T-cell (primary cell): ENCODE measurements around the gene NAPSA. TPM values are rescaled to one million over a fixed set of nuclear protein-coding genes. Genes with fewer than 3 reads are reported as not detected.

Source experiments
- ATAC-seq, 4 experiments: fragments of 200-7000 bp in 3 of 4; fragments of 150-1000 bp in 1 of 4; cut with Tn5 transposase; replicated peaks in 1 of 4; 1 replicate in 3 of 4; 2 replicates in 1 of 4; pipeline ENCODE4 v1.10.0; 2021; ENCODE audit warnings: moderate library complexity in 3 of 4, mild to moderate bottlenecking in 2 of 4, moderate number of reproducible peaks in 1 of 4
- CTCF ChIA-PET, 2 donors: fragments of 300-600 bp; sonication (Branson Sonifier 250); formaldehyde crosslinking; loops; one replicate each; lab custom pipeline; 2022; ENCODE audit warnings: antibody characterized with exemption in 2 of 2; lab: Charles Lee
- POLR2A ChIA-PET, 2 donors: fragments of 300-600 bp; sonication (Branson Sonifier 250); formaldehyde crosslinking; loops; one replicate each; lab custom pipeline; 2022; ENCODE audit warnings: antibody characterized with exemption in 2 of 2; lab: Charles Lee
- DNase-seq, 35 experiments: peaks; one replicate each; pipeline versions ENCODE4 v3.0.0 to v3.0.0-alpha.2; 2013 to 2023
- H3K27ac ChIP-seq: one replicate; pipeline ENCODE4 v1.5.1; 2013; ENCODE audit warnings: low read length
- H3K27me3 ChIP-seq, 2 experiments: replicated peaks in 1 of 2; 1 replicate in 1 of 2; 2 replicates in 1 of 2; pipeline versions ENCODE4 v1.6.1 to v1.7.0; 2013; ENCODE audit warnings: low read length in 1 of 2, mixed read lengths in 1 of 2; ENCODE audit not compliant: control insufficient read depth in 2 of 2, insufficient read depth in 2 of 2; ENCODE audit errors: extremely low read depth in 1 of 2
- H3K36me3 ChIP-seq, 2 donors: 1 replicate in 1 of 2; 2 replicates in 1 of 2; pipeline versions ENCODE4 v1.6.1 to v1.7.0; 2013; ENCODE audit warnings: low read length in 1 of 2; ENCODE audit not compliant: control insufficient read depth in 2 of 2, insufficient read depth in 1 of 2; ENCODE audit errors: extremely low read depth in 1 of 2
- H3K4me1 ChIP-seq, 2 experiments: 1 replicate in 1 of 2; 2 replicates in 1 of 2; pipeline versions ENCODE4 v1.6.1 to v1.7.0; 2013; ENCODE audit warnings: low read length in 2 of 2, mixed read lengths in 1 of 2; ENCODE audit not compliant: insufficient read depth in 2 of 2, control insufficient read depth in 1 of 2; ENCODE audit errors: extremely low read depth in 1 of 2
- H3K4me3 ChIP-seq, 2 donors: 1 replicate in 1 of 2; 2 replicates in 1 of 2; pipeline versions ENCODE4 v1.5.1 to v1.7.0; 2013; ENCODE audit warnings: mild to moderate bottlenecking in 2 of 2, low read length in 1 of 2, moderate library complexity in 1 of 2; ENCODE audit not compliant: control insufficient read depth in 1 of 2; ENCODE audit errors: extremely low read depth in 1 of 2
- H3K9me3 ChIP-seq: 2 replicates; pipeline ENCODE4 v1.7.0; 2013
- H3K27ac Mint-ChIP-seq, 2 donors: one replicate each; pipeline ENCODE4 v1.8.0; 2020 to 2021; ENCODE audit warnings: mild to moderate bottlenecking in 2 of 2, mixed read lengths in 2 of 2
- H3K27me3 Mint-ChIP-seq, 2 donors: one replicate each; pipeline ENCODE4 v1.8.0; 2021 to 2022; ENCODE audit warnings: mixed read lengths in 2 of 2
- H3K36me3 Mint-ChIP-seq: one replicate; pipeline ENCODE4 v1.8.0; 2021; ENCODE audit warnings: mixed read lengths
- H3K4me1 Mint-ChIP-seq, 3 donors: one replicate each; pipeline ENCODE4 v1.8.0; 2020 to 2022; ENCODE audit warnings: mixed read lengths in 3 of 3, mild to moderate bottlenecking in 1 of 3
- H3K4me3 Mint-ChIP-seq, 3 donors: one replicate each; pipeline ENCODE4 v1.8.0; 2020 to 2022; ENCODE audit warnings: mild to moderate bottlenecking in 3 of 3, mixed read lengths in 3 of 3, moderate library complexity in 3 of 3
- H3K9me3 Mint-ChIP-seq, 3 donors: one replicate each; pipeline ENCODE4 v1.8.0; 2020 to 2022; ENCODE audit warnings: mixed read lengths in 3 of 3
- WGBS: methylation state at CpG from one replicate; pipeline ENCODE4 v1.1.5; 2013; ENCODE audit warnings: missing lambda C conversion rate; ENCODE audit not compliant: insufficient coverage; 5-methylcytosine and 5-hydroxymethylcytosine counted together
- total RNA-seq, 35 experiments: library from RNA in 6 of 35; stranded (reverse) in 6 of 35; fragments of 120-200 nt in 1 of 35; gene quantifications; one replicate each; pipeline versions ENCODE4 v1.2.1 to v1.2.4 and lab custom pipeline; 2013 to 2026

The NAPSA gene
- total RNA-seq, 5 donors from 2014 or later (not counting 1 experiment from before 2014, with no cell fraction given), result 2.6 to 7.1 (median 3.0) TPM

DNA sequence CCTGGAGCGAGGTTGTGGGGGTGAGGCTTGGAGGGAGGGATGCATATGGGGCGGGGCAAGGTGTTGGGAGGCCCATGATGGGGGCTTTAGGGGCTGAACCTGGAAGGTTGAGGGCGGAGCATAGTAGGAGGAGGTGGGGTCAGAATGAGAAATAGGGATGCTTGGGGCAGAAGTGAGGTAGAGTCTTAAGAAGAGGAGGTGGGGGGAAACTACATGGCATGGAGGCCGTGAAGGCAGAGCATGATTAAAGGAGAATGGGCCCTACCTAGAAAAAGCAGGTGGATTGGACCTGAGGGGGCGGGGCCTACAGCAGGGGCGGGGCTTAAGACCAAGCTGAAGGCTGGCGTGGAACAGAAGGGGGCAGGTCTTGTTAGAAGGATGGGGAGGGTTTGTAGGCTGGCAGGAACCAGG is 11.6 kb upstream of the NAPSA start:
- POLR2A ChIA-PET, result no interaction called here
- no peak overlapping the region for H3K4me3 ChIP-seq
- DNase-seq (peak in 34 of 35 experiments; percentile 30 to 71 (median 58)), ATAC-seq (peak in 3 of 4 experiments; percentile 4 to 28 (median 9))
- Mint-ChIP-seq H3K36me3 (peaks cover 26% of the 10 kb centered on the region), H3K9me3 (no peaks in the 10 kb centered on the region), H3K27ac (peak overlapping the region; percentile 59 to 82), H3K4me3 (peak overlapping the region; percentile 76 to 100 (median 91)), H3K4me1 (peaks cover 16 to 32% (median 25%) of the 10 kb centered on the region in 3 donors), H3K27me3 (no peaks in the 10 kb centered on the region)
- peak overlapping the region; percentile 70 for H3K27ac ChIP-seq
- WGBS, result 64% methylated on average over 3 of the region's 7 CpGs
- peaks cover 0 to 24% of the 10 kb centered on the region in 2 experiments for H3K4me1 ChIP-seq
- H3K27me3 ChIP-seq, result no peaks in the 10 kb centered on the region
- no peaks in the 10 kb centered on the region for H3K9me3 ChIP-seq
- peaks cover 10 to 48% of the 10 kb centered on the region in 2 donors for H3K36me3 ChIP-seq
- CTCF ChIA-PET, result no interaction called here

GRCh38 chr19:50376166-50377050 is 11.0 kb upstream of the NAPSA start, which contains the start of gene NR1H2:
NR1H2 (plus strand) TSS chr19:50376457; CDS start chr19:50377606, 1,149 bp downstream.
- peak within 1 kb of the TSS; percentile 78 to 80 for H3K4me3 ChIP-seq

DNA sequence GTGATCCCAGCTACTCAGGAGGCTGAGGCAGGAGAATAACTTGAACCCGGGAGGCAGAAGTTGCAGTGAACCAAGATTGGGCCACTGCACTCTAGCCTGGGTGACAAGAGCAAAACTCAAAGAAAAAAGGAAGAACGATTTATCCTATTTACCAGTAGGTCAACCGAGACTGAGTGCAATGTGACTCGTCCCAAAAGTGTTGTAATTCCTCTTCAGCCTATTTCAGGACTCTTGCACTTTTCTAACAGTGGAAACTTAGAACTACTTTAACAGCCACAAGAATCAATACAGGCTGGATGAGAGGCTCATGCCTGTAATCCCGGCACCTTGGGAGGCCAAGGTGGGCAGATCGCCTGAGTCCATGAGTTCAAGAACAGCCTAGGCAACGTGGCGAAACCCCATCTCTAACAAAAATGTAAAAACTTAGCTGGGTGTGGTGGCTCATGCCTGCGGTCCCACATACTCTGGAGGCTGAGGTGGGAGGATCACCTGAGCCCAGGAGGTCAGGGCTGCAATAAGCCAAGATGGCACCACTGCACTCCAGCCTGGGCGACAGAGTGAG is 6.6 kb upstream of the NAPSA start:
- no peak overlapping the region for H3K27ac Mint-ChIP-seq
- no peaks in the 10 kb centered on the region for H3K9me3 Mint-ChIP-seq
- ChIA-PET POLR2A (no interaction called here), CTCF (no interaction called here)
- H3K4me1 Mint-ChIP-seq, result peaks cover 22 to 28% (median 23%) of the 10 kb centered on the region in 3 donors
- Histone ChIP-seq H3K27me3 (no peaks in the 10 kb centered on the region), H3K4me1 (peaks cover 0 to 27% of the 10 kb centered on the region in 2 experiments), H3K27ac (no peak overlapping the region), H3K4me3 (no peak overlapping the region), H3K9me3 (no peaks in the 10 kb centered on the region), H3K36me3 (no peaks in the 10 kb centered on the region)
- no peaks in the 10 kb centered on the region for H3K36me3 Mint-ChIP-seq
- no peak overlapping the region for H3K4me3 Mint-ChIP-seq
- no peak for ATAC-seq
- DNase-seq, result no peak
- 100% methylated on average over 2 of the region's 10 CpGs for WGBS
- no peaks in the 10 kb centered on the region for H3K27me3 Mint-ChIP-seq

More at GRCh38 chr19:50376166-50377050, 11.0 kb upstream of the NAPSA start, which contains the start of gene NR1H2:
- peaks cover 24% of the 10 kb centered on the region for H3K36me3 Mint-ChIP-seq
- DNase-seq (peak; percentile 90 to 98 (median 94)), ATAC-seq (peak; percentile 87 to 89 (median 89))
- H3K4me3 Mint-ChIP-seq, result peak within 1 kb of the TSS; percentile 91 to 100 (median 91)
- WGBS, result 0% methylated on average over 47 of the region's 67 CpGs
- no peaks in the 10 kb centered on the region for H3K9me3 Mint-ChIP-seq
- Histone ChIP-seq H3K9me3 (no peaks in the 10 kb centered on the region), H3K27me3 (no peaks in the 10 kb centered on the region), H3K4me1 (peaks cover 0 to 24% of the 10 kb centered on the region in 2 experiments), H3K27ac (peak within 1 kb of the TSS; percentile 99), H3K36me3 (peaks cover 10 to 42% of the 10 kb centered on the region in 2 donors)
- no peaks in the 10 kb centered on the region for H3K27me3 Mint-ChIP-seq
- ChIA-PET CTCF (interaction anchor here in 1 of 2 donors (0.6 to 1.5 kb wide), 3 partner anchors 12 to 133 kb away, joined by 3 to 8 read pairs (median 5); no protein-coding TSS in a partner anchor), POLR2A (interaction anchor here (0.6 to 0.7 kb wide), 3 partner anchors 19 to 486 kb away, joined by 3 to 5 read pairs (median 3); partner anchors contain the start of gene JOSD2 (in 1 of the 2))
- H3K27ac Mint-ChIP-seq, result peak within 1 kb of the TSS; percentile 95 to 97
- peaks cover 16 to 32% (median 24%) of the 10 kb centered on the region in 3 donors for H3K4me1 Mint-ChIP-seq

- Histone ChIP-seq H3K27me3 (no peaks in the 10 kb centered on the region), H3K9me3 (no peaks in the 10 kb centered on the region), H3K4me1 (peaks cover 4 to 38% of the 10 kb centered on the region in 2 experiments), H3K4me3 (peak overlapping the region; percentile 68 to 77), H3K36me3 (no peaks in the 10 kb centered on the region), H3K27ac (peak overlapping the region; percentile 35)
- Mint-ChIP-seq H3K4me1 (peaks cover 28 to 37% (median 36%) of the 10 kb centered on the region in 3 donors), H3K36me3 (no peaks in the 10 kb centered on the region), H3K4me3 (peak overlapping the region; percentile 86 to 95 (median 86)), H3K27ac (peak overlapping the region; percentile 66 to 86), H3K27me3 (no peaks in the 10 kb centered on the region), H3K9me3 (no peaks in the 10 kb centered on the region)
- WGBS, result 6% methylated on average over 20 of the region's 34 CpGs
- ChIA-PET CTCF (interaction anchor here in 1 of 2 donors (0.8 to 3.0 kb wide), 2 partner anchors 12 to 46 kb away, joined by 4 to 9 read pairs; no protein-coding TSS in a partner anchor), POLR2A (no interaction called here)
- DNase-seq (peak; percentile 36 to 88 (median 67)), ATAC-seq (peak; percentile 75 to 84 (median 80))
These were observed 3.5 kb upstream of the NAPSA start for GRCh38 chr19:50368649-50369570.

- H3K9me3 Mint-ChIP-seq, result no peaks in the 10 kb centered on the region
- POLR2A ChIA-PET, result no interaction called here
- ATAC-seq (no peak), DNase-seq (no peak)
- H3K27me3 Mint-ChIP-seq, result peaks cover 0 to 1% of the 10 kb centered on the region in 2 donors
- CTCF ChIA-PET, result no interaction called here
- Histone ChIP-seq H3K4me1 (peaks cover 15 to 58% of the 10 kb centered on the region in 2 experiments), H3K27me3 (no peaks in the 10 kb centered on the region), H3K9me3 (no peaks in the 10 kb centered on the region), H3K4me3 (no peak overlapping the region), H3K27ac (no peak overlapping the region), H3K36me3 (no peaks in the 10 kb centered on the region)
- H3K27ac Mint-ChIP-seq, result peak overlapping the region; percentile 75 to 76
- H3K4me1 Mint-ChIP-seq, result peaks cover 60 to 70% (median 70%) of the 10 kb centered on the region in 3 donors
- H3K4me3 Mint-ChIP-seq, result peak overlapping the region in 2 of 3 donors; percentile 43 to 65
- H3K36me3 Mint-ChIP-seq, result no peaks in the 10 kb centered on the region
- WGBS, result 64% methylated on average over 2 of the region's 11 CpGs
These were observed 2.6 kb downstream of the NAPSA start for GRCh38 chr19:50362656-50363424.
